Measurements from ENCODE around the gene EME2. TPM values are rescaled to one million over a fixed set of nuclear protein-coding genes. Genes with fewer than 3 reads are reported as not detected.
A peak's percentile ranks its signal among the peaks of the same experiment; 100 is the strongest.

Gene EME2
- total RNA-seq, 5 donors from 2014 or later (not counting 1 experiment from before 2014, with no cell fraction given), result 23.0 to 50.6 (median 34.5) TPM

- H3K9me3 Mint-ChIP-seq, result no peaks in the 10 kb centered on the region
- 99% methylated on average over 13 of the region's 22 CpGs for WGBS (ENCODE audit: insufficient coverage)
- H3K4me3 Mint-ChIP-seq, result no peak overlapping the region
- no peaks in the 10 kb centered on the region for H3K4me1 ChIP-seq (ENCODE audit: control insufficient read depth in 1 of 2, extremely low read depth in 1 of 2, insufficient read depth in 2 of 2, low read length in 2 of 2)
- no peaks in the 10 kb centered on the region for H3K4me1 Mint-ChIP-seq
- DNase-seq, result no peak
- ChIA-PET CTCF (no interaction called here), POLR2A (no interaction called here)
- peak in 1 of 4 experiments; percentile 23 for ATAC-seq (replicated peaks in 1 of 4)
- H3K36me3 Mint-ChIP-seq, result peaks cover 4% of the 10 kb centered on the region
- no peaks in the 10 kb centered on the region for H3K9me3 ChIP-seq
- H3K27me3 Mint-ChIP-seq, result no peaks in the 10 kb centered on the region
- no peak overlapping the region for H3K4me3 ChIP-seq (ENCODE audit: control insufficient read depth in 1 of 2, extremely low read depth in 1 of 2, low read length in 1 of 2)
- peaks cover 3 to 42% of the 10 kb centered on the region in 2 donors for H3K36me3 ChIP-seq (ENCODE audit: control insufficient read depth in 2 of 2, extremely low read depth in 1 of 2, insufficient read depth in 1 of 2, low read length in 1 of 2)
- H3K27ac Mint-ChIP-seq, result no peak overlapping the region
- H3K27ac ChIP-seq (ENCODE audit: low read length), result no peak overlapping the region
- no peaks in the 10 kb centered on the region for H3K27me3 ChIP-seq (replicated peaks in 1 of 2; ENCODE audit: control insufficient read depth in 2 of 2, extremely low read depth in 1 of 2, insufficient read depth in 2 of 2, low read length in 1 of 2)
Observed at GRCh38 chr16:1734123-1734522, 38.5 kb upstream of the EME2 start.

- peak in 1 of 4 experiments; percentile 42 for ATAC-seq (replicated peaks in 1 of 4)
- H3K4me1 Mint-ChIP-seq, result no peaks in the 10 kb centered on the region
- no peaks in the 10 kb centered on the region for H3K4me1 ChIP-seq (ENCODE audit: control insufficient read depth in 1 of 2, extremely low read depth in 1 of 2, insufficient read depth in 2 of 2, low read length in 2 of 2)
- no peaks in the 10 kb centered on the region for H3K9me3 ChIP-seq
- POLR2A ChIA-PET, result no interaction called here
- no peaks in the 10 kb centered on the region for H3K27me3 Mint-ChIP-seq
- H3K4me3 Mint-ChIP-seq, result no peak overlapping the region
- CTCF ChIA-PET, result no interaction called here
- H3K27ac ChIP-seq (ENCODE audit: low read length), result no peak overlapping the region
- WGBS (ENCODE audit: insufficient coverage), result 98% methylated on average over 19 of the region's 22 CpGs
- no peak for DNase-seq
- no peaks in the 10 kb centered on the region for H3K9me3 Mint-ChIP-seq
- peaks cover 4% of the 10 kb centered on the region for H3K36me3 Mint-ChIP-seq
- H3K27me3 ChIP-seq (replicated peaks in 1 of 2; ENCODE audit: control insufficient read depth in 2 of 2, extremely low read depth in 1 of 2, insufficient read depth in 2 of 2, low read length in 1 of 2), result no peaks in the 10 kb centered on the region
- no peak overlapping the region for H3K4me3 ChIP-seq (ENCODE audit: control insufficient read depth in 1 of 2, extremely low read depth in 1 of 2, low read length in 1 of 2)
- H3K27ac Mint-ChIP-seq, result no peak overlapping the region
- peaks cover 3 to 36% of the 10 kb centered on the region in 2 donors for H3K36me3 ChIP-seq (ENCODE audit: control insufficient read depth in 2 of 2, extremely low read depth in 1 of 2, insufficient read depth in 1 of 2, low read length in 1 of 2)
Observed at GRCh38 chr16:1734816-1735215, 37.8 kb upstream of the EME2 start.

DNA sequence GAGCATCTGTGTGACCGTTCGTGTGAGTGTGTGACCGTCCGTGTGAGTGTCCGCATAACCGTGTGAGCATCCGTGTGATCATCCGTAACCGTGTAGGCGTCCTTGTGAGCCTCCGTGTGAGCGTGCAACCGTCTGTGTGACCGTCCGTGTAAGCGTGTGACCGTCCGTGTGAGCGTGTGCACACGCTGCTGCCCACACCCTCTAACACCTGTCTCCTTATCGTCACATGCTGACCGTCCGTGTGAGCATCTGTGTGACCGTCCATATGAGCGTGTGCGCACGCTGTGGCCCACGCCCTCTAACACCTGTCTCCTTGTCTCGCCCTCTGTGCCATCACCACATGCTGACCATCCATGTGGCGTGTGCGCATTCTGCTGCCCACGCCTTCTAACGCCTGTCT, 32.4 kb upstream of the EME2 start:
- ChIA-PET CTCF (no interaction called here), POLR2A (no interaction called here)
- Mint-ChIP-seq H3K4me1 (no peaks in the 10 kb centered on the region), H3K36me3 (peaks cover 7% of the 10 kb centered on the region), H3K27me3 (no peaks in the 10 kb centered on the region), H3K9me3 (no peaks in the 10 kb centered on the region), H3K4me3 (no peak overlapping the region), H3K27ac (no peak overlapping the region)
- ATAC-seq (replicated peaks in 1 of 4), result no peak
- Histone ChIP-seq H3K27me3 (replicated peaks in 1 of 2; ENCODE audit: control insufficient read depth in 2 of 2, extremely low read depth in 1 of 2, insufficient read depth in 2 of 2, low read length in 1 of 2) (no peaks in the 10 kb centered on the region), H3K4me1 (ENCODE audit: control insufficient read depth in 1 of 2, extremely low read depth in 1 of 2, insufficient read depth in 2 of 2, low read length in 2 of 2) (no peaks in the 10 kb centered on the region), H3K9me3 (no peaks in the 10 kb centered on the region), H3K4me3 (ENCODE audit: control insufficient read depth in 1 of 2, extremely low read depth in 1 of 2, low read length in 1 of 2) (no peak overlapping the region), H3K27ac (ENCODE audit: low read length) (no peak overlapping the region), H3K36me3 (ENCODE audit: control insufficient read depth in 2 of 2, extremely low read depth in 1 of 2, insufficient read depth in 1 of 2, low read length in 1 of 2) (peaks cover 17 to 39% of the 10 kb centered on the region in 2 donors)
- WGBS (ENCODE audit: insufficient coverage), result 98% methylated on average over 33 of the region's 33 CpGs
- DNase-seq, result no peak

- Mint-ChIP-seq H3K9me3 (no peaks in the 10 kb centered on the region), H3K36me3 (peaks cover 9% of the 10 kb centered on the region), H3K4me1 (no peaks in the 10 kb centered on the region), H3K27ac (no peak overlapping the region), H3K4me3 (no peak overlapping the region), H3K27me3 (no peaks in the 10 kb centered on the region)
- no peaks in the 10 kb centered on the region for H3K4me1 ChIP-seq (ENCODE audit: control insufficient read depth in 1 of 2, extremely low read depth in 1 of 2, insufficient read depth in 2 of 2, low read length in 2 of 2)
- ATAC-seq (replicated peaks in 1 of 4), result no peak
- H3K4me3 ChIP-seq (ENCODE audit: control insufficient read depth in 1 of 2, extremely low read depth in 1 of 2, low read length in 1 of 2), result no peak overlapping the region
- no peak overlapping the region for H3K27ac ChIP-seq (ENCODE audit: low read length)
- peaks cover 20 to 46% of the 10 kb centered on the region in 2 donors for H3K36me3 ChIP-seq (ENCODE audit: control insufficient read depth in 2 of 2, extremely low read depth in 1 of 2, insufficient read depth in 1 of 2, low read length in 1 of 2)
- WGBS (ENCODE audit: insufficient coverage), result 98% methylated on average over 24 of the region's 30 CpGs
- no peaks in the 10 kb centered on the region for H3K9me3 ChIP-seq
- DNase-seq, result no peak
- ChIA-PET POLR2A (no interaction called here), CTCF (no interaction called here)
- H3K27me3 ChIP-seq (replicated peaks in 1 of 2; ENCODE audit: control insufficient read depth in 2 of 2, extremely low read depth in 1 of 2, insufficient read depth in 2 of 2, low read length in 1 of 2), result no peaks in the 10 kb centered on the region
Observed at GRCh38 chr16:1740781-1741490, 31.7 kb upstream of the EME2 start.

- H3K27me3 Mint-ChIP-seq, result no peaks in the 10 kb centered on the region
- 97% methylated on average over 19 of the region's 19 CpGs for WGBS (ENCODE audit: insufficient coverage)
- POLR2A ChIA-PET, result no interaction called here
Observed at GRCh38 chr16:1741553-1742165, 31.0 kb upstream of the EME2 start.

DNA sequence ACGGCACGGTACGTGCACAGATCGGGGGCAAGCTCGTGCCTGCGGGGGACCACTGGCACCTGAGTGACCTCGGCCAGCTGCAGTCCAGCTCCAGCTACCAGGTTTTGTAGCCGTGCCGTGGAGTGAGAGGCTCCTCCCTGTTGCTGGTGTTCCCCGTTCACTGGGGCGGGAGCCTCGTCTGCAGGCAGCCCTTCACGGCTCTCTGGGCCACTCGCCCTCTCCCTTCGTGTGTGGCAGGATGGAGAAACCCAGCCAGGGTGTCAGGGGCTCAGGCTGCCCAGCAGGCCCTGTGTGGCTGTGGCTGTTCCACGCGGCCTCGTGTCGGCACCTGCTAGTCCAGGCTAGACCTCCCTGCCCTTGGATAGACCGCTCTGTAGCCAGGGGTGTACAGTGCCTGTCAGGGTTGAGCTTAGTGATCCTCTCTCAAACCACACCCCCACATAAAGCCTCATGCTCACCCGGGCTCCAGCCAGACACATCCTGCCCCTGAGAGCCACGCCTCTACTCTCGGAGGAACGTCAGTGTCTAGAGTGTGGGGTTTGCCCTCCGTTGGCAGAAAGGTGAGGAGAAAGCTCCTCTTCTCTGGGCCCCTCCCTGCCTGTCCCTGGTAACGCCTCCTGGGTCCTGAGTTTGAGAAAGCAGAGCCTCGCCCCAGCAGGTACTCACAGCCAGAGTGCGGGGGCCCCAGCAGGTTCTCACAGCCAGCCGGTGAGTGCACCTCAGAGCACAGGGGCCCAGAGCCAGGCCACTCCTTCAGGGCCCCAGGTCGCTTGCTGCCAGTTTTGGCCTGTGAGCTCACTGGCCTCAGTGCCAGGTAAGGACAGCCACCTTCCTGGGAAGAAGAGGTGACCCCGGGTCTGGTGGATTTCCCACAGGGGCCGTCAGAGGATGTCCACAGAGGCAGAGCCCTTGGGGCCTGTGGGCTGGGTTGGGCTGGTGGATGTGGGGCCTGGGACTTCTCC, 29.0 kb upstream of the EME2 start:
- CTCF ChIA-PET, result no interaction called here
- H3K36me3 ChIP-seq (ENCODE audit: control insufficient read depth in 2 of 2, extremely low read depth in 1 of 2, insufficient read depth in 1 of 2, low read length in 1 of 2), result peaks cover 24 to 65% of the 10 kb centered on the region in 2 donors
- WGBS (ENCODE audit: insufficient coverage), result 97% methylated on average over 28 of the region's 32 CpGs

More at GRCh38 chr16:1741553-1742165, 31.0 kb upstream of the EME2 start:
- CTCF ChIA-PET, result no interaction called here
- Mint-ChIP-seq H3K36me3 (peaks cover 9% of the 10 kb centered on the region), H3K9me3 (no peaks in the 10 kb centered on the region), H3K4me3 (no peak overlapping the region), H3K4me1 (no peaks in the 10 kb centered on the region), H3K27ac (no peak overlapping the region)
- Histone ChIP-seq H3K4me1 (ENCODE audit: control insufficient read depth in 1 of 2, extremely low read depth in 1 of 2, insufficient read depth in 2 of 2, low read length in 2 of 2) (no peaks in the 10 kb centered on the region), H3K27me3 (replicated peaks in 1 of 2; ENCODE audit: control insufficient read depth in 2 of 2, extremely low read depth in 1 of 2, insufficient read depth in 2 of 2, low read length in 1 of 2) (no peaks in the 10 kb centered on the region), H3K27ac (ENCODE audit: low read length) (no peak overlapping the region), H3K4me3 (ENCODE audit: control insufficient read depth in 1 of 2, extremely low read depth in 1 of 2, low read length in 1 of 2) (no peak overlapping the region), H3K36me3 (ENCODE audit: control insufficient read depth in 2 of 2, extremely low read depth in 1 of 2, insufficient read depth in 1 of 2, low read length in 1 of 2) (peaks cover 20 to 48% of the 10 kb centered on the region in 2 donors), H3K9me3 (no peaks in the 10 kb centered on the region)
- DNase-seq (no peak), ATAC-seq (replicated peaks in 1 of 4) (no peak)

More for the DNA sequence above, 29.0 kb upstream of the EME2 start:
- Mint-ChIP-seq H3K36me3 (peaks cover 9% of the 10 kb centered on the region), H3K27ac (no peak overlapping the region), H3K4me1 (no peaks in the 10 kb centered on the region), H3K9me3 (no peaks in the 10 kb centered on the region), H3K27me3 (no peaks in the 10 kb centered on the region), H3K4me3 (no peak overlapping the region)
- H3K9me3 ChIP-seq, result no peaks in the 10 kb centered on the region
- ATAC-seq (replicated peaks in 1 of 4), result no peak
- POLR2A ChIA-PET, result no interaction called here
- no peak for DNase-seq
- H3K4me3 ChIP-seq (ENCODE audit: control insufficient read depth in 1 of 2, extremely low read depth in 1 of 2, low read length in 1 of 2), result no peak overlapping the region
- no peaks in the 10 kb centered on the region for H3K27me3 ChIP-seq (replicated peaks in 1 of 2; ENCODE audit: control insufficient read depth in 2 of 2, extremely low read depth in 1 of 2, insufficient read depth in 2 of 2, low read length in 1 of 2)
- H3K27ac ChIP-seq (ENCODE audit: low read length), result no peak overlapping the region
- no peaks in the 10 kb centered on the region for H3K4me1 ChIP-seq (ENCODE audit: control insufficient read depth in 1 of 2, extremely low read depth in 1 of 2, insufficient read depth in 2 of 2, low read length in 2 of 2)
